DOHH2 (cell line): ENCODE results near the gene TRIM28.

ENCODE experiments used
- H3F3A ChIP-seq: fragments of 200-600 bp; sonication (generic), shearing (Covaris generic); 2 replicates; pipeline ENCODE4 v1.6.0; 2016; ENCODE audit warnings: antibody characterized with exemption, mild to moderate bottlenecking; ENCODE audit not compliant: control insufficient read depth, insufficient read depth
- H3K27ac ChIP-seq: fragments of 200-600 bp; sonication (generic); 2 replicates; pipeline ENCODE4 v1.5.1; 2014; ENCODE audit warnings: low read depth, mild to moderate bottlenecking, low read length, moderate library complexity
- H3K27me3 ChIP-seq: fragments of 200-600 bp; sonication (generic); 2 replicates; pipeline ENCODE4 v1.6.1; 2014; ENCODE audit warnings: mild to moderate bottlenecking, low read length, mixed read lengths; ENCODE audit not compliant: control insufficient read depth
- H3K36me3 ChIP-seq: fragments of 200-600 bp; sonication (generic); 2 replicates; pipeline ENCODE4 v1.6.1; 2014; ENCODE audit warnings: mild to moderate bottlenecking, low read length, moderate library complexity, mixed read lengths; ENCODE audit not compliant: control insufficient read depth
- H3K4me1 ChIP-seq: fragments of 200-600 bp; sonication (generic); 2 replicates; pipeline ENCODE4 v1.6.1; 2014; ENCODE audit warnings: mild to moderate bottlenecking, low read length, mixed read lengths; ENCODE audit not compliant: control insufficient read depth
- H3K4me2 ChIP-seq: fragments of 200-600 bp; sonication (generic); 2 replicates; pipeline ENCODE4 v1.6.0; 2014; ENCODE audit warnings: mild to moderate bottlenecking, low read length, moderate library complexity
- H3K4me3 ChIP-seq: fragments of 200-600 bp; sonication (generic); 2 replicates; pipeline ENCODE4 v1.5.1; 2014; ENCODE audit warnings: mild to moderate bottlenecking, low read length, mixed read lengths
- H3K79me2 ChIP-seq: fragments of 200-600 bp; sonication (generic); 2 replicates; pipeline ENCODE4 v1.6.1; 2014; ENCODE audit warnings: mild to moderate bottlenecking, low read length, mixed read lengths; ENCODE audit not compliant: control insufficient read depth
- H3K9me2 ChIP-seq: fragments of 200-600 bp; sonication (generic); replicated peaks from 2 replicates; pipeline ENCODE4 v1.6.1; 2014; ENCODE audit warnings: mild to moderate bottlenecking, low read length, mixed read lengths; ENCODE audit not compliant: control insufficient read depth
- H3K9me3 ChIP-seq: fragments of 200-600 bp; sonication (generic); 2 replicates; pipeline ENCODE4 v1.6.1; 2014; ENCODE audit warnings: antibody characterized with exemption, low read length, mixed read lengths; ENCODE audit not compliant: control insufficient read depth, insufficient read depth
- H4K20me1 ChIP-seq: fragments of 200-600 bp; sonication (generic); 2 replicates; pipeline ENCODE4 v1.6.0; 2014; ENCODE audit warnings: low read depth, mild to moderate bottlenecking, antibody characterized with exemption, low read length, moderate library complexity; ENCODE audit not compliant: control insufficient read depth, insufficient read depth
- CTCF ChIP-seq: fragments of 200-600 bp; sonication (generic); IDR thresholded peaks from one replicate; pipeline ENCODE4 v1.5.1; 2014; ENCODE audit warnings: antibody characterized with exemption, mild to moderate bottlenecking, low read depth, low read length; ENCODE audit not compliant: poor library complexity, severe bottlenecking
- EZH2phosphoT487 ChIP-seq: fragments of 200-600 bp; sonication (generic); IDR thresholded peaks from 2 replicates; pipeline ENCODE4 v1.6.1; 2017; ENCODE audit warnings: borderline replicate concordance, mild to moderate bottlenecking, antibody characterized with exemption, low read length, moderate library complexity, mixed read lengths

Gene TRIM28

GRCh38 chr19:58513694-58514563 lies 29.9 kb upstream of the TRIM28 start:
- H4K20me1 ChIP-seq, result no peaks in the 10 kb centered on the region
- no peaks in the 10 kb centered on the region for H3K9me2 ChIP-seq
- peaks cover 49% of the 10 kb centered on the region for H3K79me2 ChIP-seq
- H3K27me3 ChIP-seq, result no peaks in the 10 kb centered on the region
- peaks cover 35% of the 10 kb centered on the region for H3K4me1 ChIP-seq
- peak overlapping the region; percentile 91 for H3K4me2 ChIP-seq
- no peaks in the 10 kb centered on the region for H3K9me3 ChIP-seq
- no peak for TF ChIP-seq EZH2phosphoT487
- peak; percentile 98 for TF ChIP-seq CTCF
- H3F3A ChIP-seq, result peaks cover 6% of the 10 kb centered on the region; the same call in 1 of the 2 replicates
- peak overlapping the region; percentile 87 for H3K4me3 ChIP-seq
- peaks cover 28% of the 10 kb centered on the region for H3K36me3 ChIP-seq
- H3K27ac ChIP-seq, result peak overlapping the region; percentile 51

- Histone ChIP-seq H3F3A (peaks cover 6% of the 10 kb centered on the region; the same call in 1 of the 2 replicates), H3K27ac (peak overlapping the region; percentile 51), H4K20me1 (no peaks in the 10 kb centered on the region), H3K4me2 (peak overlapping the region; percentile 91), H3K36me3 (peaks cover 28% of the 10 kb centered on the region), H3K4me3 (peak overlapping the region; percentile 87), H3K9me2 (no peaks in the 10 kb centered on the region), H3K4me1 (peaks cover 35% of the 10 kb centered on the region), H3K27me3 (no peaks in the 10 kb centered on the region), H3K79me2 (peaks cover 52% of the 10 kb centered on the region), H3K9me3 (no peaks in the 10 kb centered on the region)
- no peak for TF ChIP-seq EZH2phosphoT487
- no peak for TF ChIP-seq CTCF
Measured at GRCh38 chr19:58514564-58515022, 29.3 kb upstream of the TRIM28 start.

- H3K4me2 ChIP-seq, result peak overlapping the region; percentile 91
- H4K20me1 ChIP-seq, result no peaks in the 10 kb centered on the region
- peaks cover 28% of the 10 kb centered on the region for H3K36me3 ChIP-seq
- H3K4me3 ChIP-seq, result peak overlapping the region; percentile 87
- H3K4me1 ChIP-seq, result peaks cover 37% of the 10 kb centered on the region
- peaks cover 54% of the 10 kb centered on the region for H3K79me2 ChIP-seq
- peak overlapping the region; percentile 3; the same call in 1 of the 2 replicates for H3K27ac ChIP-seq
- TF ChIP-seq EZH2phosphoT487, result no peak
- no peak for TF ChIP-seq CTCF
- no peaks in the 10 kb centered on the region for H3K27me3 ChIP-seq
- no peaks in the 10 kb centered on the region for H3K9me3 ChIP-seq
- H3K9me2 ChIP-seq, result no peaks in the 10 kb centered on the region
- H3F3A ChIP-seq, result peaks cover 8% of the 10 kb centered on the region
Measured at GRCh38 chr19:58515259-58515658, 28.6 kb upstream of the TRIM28 start.
